T-helper 17 cell (primary cell): Measurements from ENCODE around the gene CLTA. TPM values are rescaled to one million over a fixed set of nuclear protein-coding genes. Genes with fewer than 3 reads are reported as not detected.
A peak's percentile ranks its signal among the peaks of the same experiment; 100 is the strongest.
"Not testable (repeated sequence)": the region's sequence is repeated elsewhere in the genome, so short reads cannot be mapped to it uniquely, and the experiment has no call there.

Experiments used
- ATAC-seq: fragments of 150-1000 bp; cut with Tn5 transposase; 2 replicates; pipeline ENCODE4 v1.10.0; 2021; ENCODE audit warnings: mild to moderate bottlenecking, moderate library complexity
- DNase-seq, 3 donors: peaks; one replicate each; pipeline versions ENCODE4 v3.0.0 to v3.0.0-alpha.2; 2020 to 2021
- H3K9me3 ChIP-seq: one replicate; pipeline ENCODE4 v1.7.0; 2013; ENCODE audit warnings: low read length, mild to moderate bottlenecking; ENCODE audit not compliant: control insufficient read depth, poor library complexity, severe bottlenecking
- H3K27ac Mint-ChIP-seq: one replicate; pipeline ENCODE4 v1.8.0; 2022; ENCODE audit warnings: mild to moderate bottlenecking, moderate library complexity, mixed read lengths
- H3K27me3 Mint-ChIP-seq: one replicate; pipeline ENCODE4 v1.8.0; 2022; ENCODE audit warnings: mixed read lengths
- H3K36me3 Mint-ChIP-seq: one replicate; pipeline ENCODE4 v1.8.0; 2022; ENCODE audit warnings: low read depth, mixed read lengths
- H3K4me1 Mint-ChIP-seq: one replicate; pipeline ENCODE4 v1.8.0; 2022; ENCODE audit warnings: mild to moderate bottlenecking, mixed read lengths
- H3K4me3 Mint-ChIP-seq: one replicate; pipeline ENCODE4 v1.8.0; 2022; ENCODE audit warnings: mild to moderate bottlenecking, moderate library complexity, mixed read lengths
- total RNA-seq, 4 donors: library from RNA in 2 of 4; stranded (reverse) in 2 of 4; gene quantifications; one replicate each; pipeline ENCODE4 v1.2.3 and lab custom pipeline; 2022 to 2026

CLTA gene
- total RNA-seq, 2 donors from 2014 or later: 30.3 to 43.4 TPM

DNA sequence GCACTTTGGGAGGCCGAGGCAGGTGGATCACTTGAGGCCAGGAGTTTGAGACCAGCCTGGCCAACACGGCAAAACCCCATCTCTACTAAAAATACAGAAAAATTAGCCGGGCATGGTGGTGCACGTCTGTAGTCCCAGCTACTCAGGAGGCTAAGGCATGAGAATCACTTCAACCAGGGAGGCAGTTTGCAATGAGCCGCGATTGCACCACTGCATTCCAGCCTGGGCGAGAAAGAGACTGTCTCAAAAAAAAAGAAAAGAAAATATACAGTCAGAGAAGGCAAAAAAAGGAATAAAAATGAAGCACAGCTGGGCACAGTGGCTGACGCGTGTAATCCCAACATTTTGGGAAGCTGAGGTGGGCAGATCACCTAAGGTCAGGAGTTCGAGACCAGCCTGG, 14.2 kb upstream of the CLTA start:
- not testable (repeated sequence) for H3K36me3 Mint-ChIP-seq, H3K4me3 Mint-ChIP-seq, ATAC-seq, H3K27me3 Mint-ChIP-seq, H3K9me3 ChIP-seq, H3K27ac Mint-ChIP-seq, H3K4me1 Mint-ChIP-seq, DNase-seq

GRCh38 chr9:36177571-36177970, 13.2 kb upstream of the CLTA start:
- no peak overlapping the region for H3K27ac Mint-ChIP-seq
- no peaks in the 10 kb centered on the region for H3K27me3 Mint-ChIP-seq
- ATAC-seq (no peak), DNase-seq (no peak)
- H3K4me1 Mint-ChIP-seq: peaks cover 5% of the 10 kb centered on the region
- H3K9me3 ChIP-seq: no peaks in the 10 kb centered on the region
- H3K4me3 Mint-ChIP-seq: no peak overlapping the region
- peaks cover 4% of the 10 kb centered on the region for H3K36me3 Mint-ChIP-seq

- H3K4me3 Mint-ChIP-seq, H3K4me1 Mint-ChIP-seq, H3K27me3 Mint-ChIP-seq, ATAC-seq, DNase-seq, H3K36me3 Mint-ChIP-seq, H3K27ac Mint-ChIP-seq, H3K9me3 ChIP-seq: not testable (repeated sequence)
Measured at GRCh38 chr9:36180243-36180642, 10.5 kb upstream of the CLTA start.

DNA sequence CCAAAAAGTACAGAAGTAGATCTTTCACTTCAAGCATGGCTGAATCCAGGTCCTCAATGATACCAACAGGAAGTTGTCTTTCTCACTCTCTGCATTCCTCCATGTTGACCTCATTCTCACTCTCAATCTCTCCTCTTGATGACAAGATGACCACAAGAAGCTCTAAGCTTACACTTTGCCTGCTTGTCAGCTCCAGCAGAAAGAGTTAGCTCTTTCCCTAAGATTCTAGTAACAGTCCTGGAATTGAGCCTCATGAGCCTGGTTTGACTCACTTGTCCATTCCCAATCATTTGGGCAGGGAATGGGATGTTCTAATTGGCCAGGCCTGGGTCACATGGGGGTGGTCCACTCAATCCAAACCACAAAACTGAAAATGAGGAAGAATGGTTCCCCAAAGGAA, 3.3 kb upstream of the CLTA start:
- ATAC-seq (no peak), DNase-seq (no peak)
- Mint-ChIP-seq H3K27me3 (no peaks in the 10 kb centered on the region), H3K4me1 (peaks cover 20% of the 10 kb centered on the region), H3K36me3 (peaks cover 5% of the 10 kb centered on the region), H3K4me3 (no peak overlapping the region), H3K27ac (no peak overlapping the region)
- H3K9me3 ChIP-seq: no peaks in the 10 kb centered on the region

DNA sequence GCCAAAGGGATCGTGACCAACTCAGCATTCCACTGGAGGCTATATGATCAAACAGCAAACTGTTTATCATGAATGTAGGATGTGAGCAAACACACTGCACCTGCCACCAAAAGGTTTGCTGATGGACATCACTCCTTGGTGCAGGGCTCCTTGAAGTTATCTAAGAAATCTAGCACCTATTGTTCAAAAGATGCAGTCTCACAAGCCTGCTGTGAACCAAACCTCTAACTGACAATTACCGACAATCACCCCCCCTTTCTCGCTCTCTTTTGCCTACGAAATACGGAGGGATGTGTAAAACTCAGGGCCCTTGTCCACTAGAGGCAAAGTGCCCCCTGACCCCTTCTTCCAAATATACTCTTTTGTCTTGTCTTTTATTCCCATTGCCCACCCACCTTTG, 2.5 kb upstream of the CLTA start:
- no peak overlapping the region for H3K27ac Mint-ChIP-seq
- H3K9me3 ChIP-seq: no peaks in the 10 kb centered on the region
- no peak for DNase-seq
- no peaks in the 10 kb centered on the region for H3K27me3 Mint-ChIP-seq
- H3K36me3 Mint-ChIP-seq: peaks cover 5% of the 10 kb centered on the region
- H3K4me3 Mint-ChIP-seq: no peak overlapping the region
- no peak for ATAC-seq
- H3K4me1 Mint-ChIP-seq: peaks cover 27% of the 10 kb centered on the region

- peak overlapping the region; percentile 55 for H3K4me3 Mint-ChIP-seq
- H3K9me3 ChIP-seq: no peaks in the 10 kb centered on the region
- peak overlapping the region; percentile 87 for H3K27ac Mint-ChIP-seq
- no peak for ATAC-seq
- H3K36me3 Mint-ChIP-seq: peaks cover 9% of the 10 kb centered on the region
- H3K4me1 Mint-ChIP-seq: peaks cover 43% of the 10 kb centered on the region
- DNase-seq: no peak
- no peaks in the 10 kb centered on the region for H3K27me3 Mint-ChIP-seq
Measured at GRCh38 chr9:36189976-36190375, 745 bp upstream of the CLTA start.

GRCh38 chr9:36191290-36191645, 547 bp downstream of the CLTA start:
- peak; percentile 19 to 25 (median 24) for DNase-seq
- ATAC-seq: peak; percentile 23
- peak overlapping the region; percentile 98 for H3K4me3 Mint-ChIP-seq
- H3K9me3 ChIP-seq: no peaks in the 10 kb centered on the region
- peaks cover 44% of the 10 kb centered on the region for H3K4me1 Mint-ChIP-seq
- no peaks in the 10 kb centered on the region for H3K27me3 Mint-ChIP-seq
- H3K27ac Mint-ChIP-seq: peak overlapping the region; percentile 87
- peaks cover 12% of the 10 kb centered on the region for H3K36me3 Mint-ChIP-seq

- DNase-seq (no peak), ATAC-seq (no peak)
- H3K27ac Mint-ChIP-seq: peak overlapping the region; percentile 87
- peaks cover 44% of the 10 kb centered on the region for H3K4me1 Mint-ChIP-seq
- H3K36me3 Mint-ChIP-seq: peaks cover 12% of the 10 kb centered on the region
- no peaks in the 10 kb centered on the region for H3K9me3 ChIP-seq
- H3K4me3 Mint-ChIP-seq: peak overlapping the region; percentile 98
- H3K27me3 Mint-ChIP-seq: no peaks in the 10 kb centered on the region
Measured at GRCh38 chr9:36191686-36192085, 965 bp downstream of the CLTA start.

GRCh38 chr9:36192196-36192595, 1.5 kb downstream of the CLTA start:
- Mint-ChIP-seq H3K27me3 (no peaks in the 10 kb centered on the region), H3K4me3 (peak overlapping the region; percentile 98), H3K27ac (no peak overlapping the region), H3K36me3 (peaks cover 12% of the 10 kb centered on the region), H3K4me1 (peaks cover 44% of the 10 kb centered on the region)
- ATAC-seq: no peak
- no peaks in the 10 kb centered on the region for H3K9me3 ChIP-seq
- no peak for DNase-seq

DNA sequence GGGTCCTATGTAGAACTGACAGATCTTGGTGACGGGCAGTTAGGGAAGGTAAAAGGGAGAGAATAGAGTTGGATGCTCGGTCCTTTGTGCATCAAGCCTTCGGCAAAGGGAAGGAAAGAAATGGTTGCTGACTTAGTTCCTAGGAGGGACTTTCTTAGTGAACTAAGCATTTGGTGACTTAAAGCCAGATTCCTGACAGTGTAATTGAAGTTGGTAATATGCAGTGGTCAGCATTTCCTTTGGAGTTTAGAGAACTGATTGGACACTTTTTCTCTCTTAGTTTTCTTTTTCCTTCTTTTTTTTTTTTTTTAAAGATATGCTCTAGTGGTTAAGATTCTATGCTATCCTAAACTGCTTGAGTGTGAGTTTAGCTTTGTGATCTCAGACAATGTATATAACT, 2.3 kb downstream of the CLTA start:
- no peaks in the 10 kb centered on the region for H3K27me3 Mint-ChIP-seq
- H3K9me3 ChIP-seq: no peaks in the 10 kb centered on the region
- H3K4me1 Mint-ChIP-seq: peaks cover 44% of the 10 kb centered on the region
- ATAC-seq: no peak
- no peak for DNase-seq
- peak overlapping the region; percentile 91 for H3K27ac Mint-ChIP-seq
- peak overlapping the region; percentile 98 for H3K4me3 Mint-ChIP-seq
- peaks cover 12% of the 10 kb centered on the region for H3K36me3 Mint-ChIP-seq

GRCh38 chr9:36194326-36195000, 3.7 kb downstream of the CLTA start:
- no peaks in the 10 kb centered on the region for H3K9me3 ChIP-seq
- H3K27me3 Mint-ChIP-seq: no peaks in the 10 kb centered on the region
- peaks cover 7% of the 10 kb centered on the region for H3K36me3 Mint-ChIP-seq
- peaks cover 40% of the 10 kb centered on the region for H3K4me1 Mint-ChIP-seq
- no peak for DNase-seq
- H3K4me3 Mint-ChIP-seq: peak overlapping the region; percentile 98
- H3K27ac Mint-ChIP-seq: peak overlapping the region; percentile 91
- ATAC-seq: no peak

GRCh38 chr9:36204906-36205547, 14.3 kb downstream of the CLTA start:
- H3K9me3 ChIP-seq: no peaks in the 10 kb centered on the region
- H3K27ac Mint-ChIP-seq: no peak overlapping the region
- H3K4me1 Mint-ChIP-seq: peaks cover 8% of the 10 kb centered on the region
- ATAC-seq (no peak), DNase-seq (no peak)
- no peaks in the 10 kb centered on the region for H3K27me3 Mint-ChIP-seq
- no peak overlapping the region for H3K4me3 Mint-ChIP-seq
- no peaks in the 10 kb centered on the region for H3K36me3 Mint-ChIP-seq

GRCh38 chr9:36207016-36207415, 16.3 kb downstream of the CLTA start:
- Mint-ChIP-seq H3K27me3 (no peaks in the 10 kb centered on the region), H3K27ac (peak overlapping the region; percentile 66), H3K4me3 (no peak overlapping the region), H3K4me1 (peaks cover 20% of the 10 kb centered on the region), H3K36me3 (no peaks in the 10 kb centered on the region)
- no peak for ATAC-seq
- no peaks in the 10 kb centered on the region for H3K9me3 ChIP-seq
- DNase-seq: no peak

DNA sequence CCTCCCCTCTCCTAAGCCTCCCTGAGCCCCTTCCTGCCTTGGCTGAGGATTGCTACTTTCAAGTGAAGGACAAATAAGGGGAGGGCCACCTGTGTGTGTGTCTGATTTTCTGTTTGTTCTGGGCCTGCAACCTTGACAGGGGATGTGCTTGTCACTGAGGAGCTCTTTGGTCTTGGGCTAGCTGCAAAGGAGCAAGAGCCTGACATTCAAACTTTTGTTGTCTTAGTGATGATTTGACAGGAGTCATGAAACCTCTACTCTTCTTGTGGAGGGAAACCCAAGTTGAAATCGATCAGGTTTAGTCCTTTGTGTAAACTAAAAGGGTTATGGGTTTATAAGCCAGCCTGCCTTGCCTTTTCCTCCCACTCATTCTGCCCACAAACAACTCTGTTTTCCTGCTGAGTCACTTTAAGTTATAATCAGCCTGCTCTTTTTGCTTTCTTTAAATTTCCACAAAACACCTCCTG, 16.9 kb downstream of the CLTA start:
- H3K27me3 Mint-ChIP-seq: no peaks in the 10 kb centered on the region
- DNase-seq (no peak), ATAC-seq (no peak)
- no peaks in the 10 kb centered on the region for H3K9me3 ChIP-seq
- H3K4me3 Mint-ChIP-seq: no peak overlapping the region
- no peaks in the 10 kb centered on the region for H3K36me3 Mint-ChIP-seq
- H3K4me1 Mint-ChIP-seq: peaks cover 20% of the 10 kb centered on the region
- H3K27ac Mint-ChIP-seq: peak overlapping the region; percentile 66
